H1 (cell line): ENCODE results near the gene IPO13.

Experiments used
- BRCA1 ChIP-seq: IDR thresholded peaks from 2 replicates; pipeline ENCODE4 v1.6.1; 2012; ENCODE audit warnings: low read depth, low read length, improper control_type of control experiment
- CREB1 ChIP-seq: IDR thresholded peaks from 2 replicates; pipeline ENCODE4 v1.6.1; 2012; ENCODE audit warnings: inconsistent platforms
- EP300 ChIP-seq, 2 experiments: IDR thresholded peaks; 1 replicate in 1 of 2; 2 replicates in 1 of 2; pipeline ENCODE4 v1.6.1; 2011 to 2012; ENCODE audit warnings: low read depth in 2 of 2, low read length in 2 of 2, mild to moderate bottlenecking in 2 of 2, borderline replicate concordance in 1 of 2, inconsistent platforms in 1 of 2, moderate library complexity in 1 of 2
- JUN ChIP-seq: IDR thresholded peaks from 2 replicates; pipeline ENCODE4 v1.6.1; 2011; ENCODE audit warnings: low read depth, mild to moderate bottlenecking, improper control_type of control experiment, low read length
- JUND ChIP-seq: IDR thresholded peaks from 2 replicates; pipeline ENCODE4 v1.6.1; 2011; ENCODE audit warnings: mild to moderate bottlenecking, improper control_type of control experiment, low read length
- POLR2A ChIP-seq, 2 experiments: IDR thresholded peaks; 1 replicate in 1 of 2; 2 replicates in 1 of 2; pipeline ENCODE4 v1.6.1; 2011; ENCODE audit warnings: low read depth in 2 of 2, low read length in 2 of 2, mild to moderate bottlenecking in 2 of 2; ENCODE audit errors: control extremely low read depth in 1 of 2
- POLR2AphosphoS5 ChIP-seq: IDR thresholded peaks from 2 replicates; pipeline ENCODE4 v1.6.1; 2011; ENCODE audit warnings: low read depth, low read length
- RAD21 ChIP-seq, 2 experiments: IDR thresholded peaks in 1 of 2; conservative IDR thresholded peaks in 1 of 2; 2 replicates each; pipeline ENCODE4 v1.6.1; 2011; ENCODE audit warnings: low read depth in 2 of 2, low read length in 2 of 2, improper control_type of control experiment in 1 of 2, inconsistent platforms in 1 of 2, mild to moderate bottlenecking in 1 of 2, moderate library complexity in 1 of 2
- RNF2 ChIP-seq: fragments of 200-900, 300-1000 bp; sonication (generic); IDR thresholded peaks from 2 replicates; pipeline ENCODE4 v1.7.1; 2016; ENCODE audit warnings: borderline replicate concordance, low read depth, mild to moderate bottlenecking, antibody characterized with exemption, low read length; ENCODE audit not compliant: poor library complexity, severe bottlenecking; ENCODE audit errors: missing control alignments
- SRF ChIP-seq: IDR thresholded peaks from 2 replicates; pipeline ENCODE4 v1.6.1; 2011; ENCODE audit warnings: mild to moderate bottlenecking, low read depth, low read length, moderate library complexity
- TEAD4 ChIP-seq: IDR thresholded peaks from 2 replicates; pipeline ENCODE4 v1.6.1; 2012; ENCODE audit warnings: low read depth, low read length, inconsistent platforms, mixed read lengths
- TF ChIP-seq, protein P1 (sequence below), 3 experiments: IDR thresholded peaks; 1 replicate in 2 of 3; 2 replicates in 1 of 3; pipeline versions ENCODE4 v1.5.1 to v1.6.1; 2011; ENCODE audit warnings: low read length in 3 of 3, mild to moderate bottlenecking in 3 of 3, inconsistent platforms in 2 of 3, low read depth in 1 of 3, moderate library complexity in 1 of 3; ENCODE audit not compliant: insufficient read depth in 1 of 3; ENCODE audit errors: control extremely low read depth in 1 of 3

DNA sequence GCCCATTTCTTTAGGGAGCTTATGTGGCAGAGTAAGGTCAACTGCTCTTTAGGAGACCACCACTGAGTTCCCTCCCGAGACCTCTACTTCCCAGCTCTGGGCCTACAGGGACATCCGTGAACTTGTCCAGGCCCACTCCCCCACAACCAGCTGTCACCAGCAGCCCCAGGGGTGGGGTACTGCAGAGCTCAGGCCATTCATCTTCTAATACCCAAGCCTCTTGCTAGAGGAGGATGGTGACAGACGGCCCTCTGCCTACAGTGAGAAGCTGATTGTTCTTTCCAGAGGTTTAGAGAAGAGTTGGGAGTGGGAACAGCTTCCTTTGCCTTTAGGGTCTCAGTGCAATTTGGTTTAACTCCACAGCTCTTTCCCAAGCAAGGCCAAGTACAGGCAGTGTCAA lies 46.4 kb upstream of the IPO13 start:
- no peak for TF ChIP-seq BRCA1
- TF ChIP-seq, protein P1, sequence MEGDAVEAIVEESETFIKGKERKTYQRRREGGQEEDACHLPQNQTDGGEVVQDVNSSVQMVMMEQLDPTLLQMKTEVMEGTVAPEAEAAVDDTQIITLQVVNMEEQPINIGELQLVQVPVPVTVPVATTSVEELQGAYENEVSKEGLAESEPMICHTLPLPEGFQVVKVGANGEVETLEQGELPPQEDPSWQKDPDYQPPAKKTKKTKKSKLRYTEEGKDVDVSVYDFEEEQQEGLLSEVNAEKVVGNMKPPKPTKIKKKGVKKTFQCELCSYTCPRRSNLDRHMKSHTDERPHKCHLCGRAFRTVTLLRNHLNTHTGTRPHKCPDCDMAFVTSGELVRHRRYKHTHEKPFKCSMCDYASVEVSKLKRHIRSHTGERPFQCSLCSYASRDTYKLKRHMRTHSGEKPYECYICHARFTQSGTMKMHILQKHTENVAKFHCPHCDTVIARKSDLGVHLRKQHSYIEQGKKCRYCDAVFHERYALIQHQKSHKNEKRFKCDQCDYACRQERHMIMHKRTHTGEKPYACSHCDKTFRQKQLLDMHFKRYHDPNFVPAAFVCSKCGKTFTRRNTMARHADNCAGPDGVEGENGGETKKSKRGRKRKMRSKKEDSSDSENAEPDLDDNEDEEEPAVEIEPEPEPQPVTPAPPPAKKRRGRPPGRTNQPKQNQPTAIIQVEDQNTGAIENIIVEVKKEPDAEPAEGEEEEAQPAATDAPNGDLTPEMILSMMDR (IDR thresholded peaks at IDR 0.05; ENCODE audit: control extremely low read depth in 1 of 3, insufficient read depth in 1 of 3, low read depth in 1 of 3, low read length in 3 of 3) = no peak
- no peak for TF ChIP-seq RAD21 (IDR thresholded peaks at IDR 0.05 in 1 of 2, conservative IDR thresholded peaks at IDR 0.05 in 1 of 2; ENCODE audit: low read depth in 2 of 2, low read length in 2 of 2)
- no peak for TF ChIP-seq CREB1
- TF ChIP-seq RNF2 = no peak
- no peak for TF ChIP-seq JUND
- TF ChIP-seq EP300 (IDR thresholded peaks at IDR 0.05; ENCODE audit: borderline replicate concordance in 1 of 2, low read depth in 2 of 2, low read length in 2 of 2) = no peak
- no peak for TF ChIP-seq POLR2AphosphoS5
- no peak for TF ChIP-seq JUN
- TF ChIP-seq SRF = no peak
- TF ChIP-seq POLR2A (IDR thresholded peaks at IDR 0.05; ENCODE audit: control extremely low read depth in 1 of 2, low read depth in 2 of 2, low read length in 2 of 2) = no peak
- no peak for TF ChIP-seq TEAD4
